Progenitor cell of endocrine pancreas (in vitro differentiated cells): Measurements from ENCODE around the gene APOBEC3H. TPM values are rescaled to one million over a fixed set of nuclear protein-coding genes. Genes with fewer than 3 reads are reported as not detected.
A peak's percentile ranks its signal among the peaks of the same experiment; 100 is the strongest.

Source experiments
- DNase-seq: peaks from one replicate; pipeline ENCODE4 v3.0.0; 2021; ENCODE audit warnings: low spot score; ENCODE audit not compliant: unreplicated experiment
- H3K27ac Mint-ChIP-seq: 2 replicates; pipeline ENCODE4 v1.8.0; 2021; ENCODE audit warnings: mild to moderate bottlenecking, moderate library complexity, mixed read lengths
- H3K27me3 Mint-ChIP-seq: 2 replicates; pipeline ENCODE4 v1.8.0; 2021; ENCODE audit warnings: mixed read lengths
- H3K36me3 Mint-ChIP-seq: 2 replicates; pipeline ENCODE4 v1.8.0; 2022; ENCODE audit warnings: mixed read lengths; ENCODE audit not compliant: insufficient read depth
- H3K4me1 Mint-ChIP-seq: 2 replicates; pipeline ENCODE4 v1.8.0; 2021; ENCODE audit warnings: low read depth, mixed read lengths
- H3K4me3 Mint-ChIP-seq: 2 replicates; pipeline ENCODE4 v1.8.0; 2021; ENCODE audit warnings: low read depth, mild to moderate bottlenecking, moderate library complexity, mixed read lengths
- H3K9me3 Mint-ChIP-seq: 2 replicates; pipeline ENCODE4 v1.8.0; 2021; ENCODE audit warnings: low read depth, mixed read lengths
- CTCF ChIP-seq: fragments of 200-600 bp; sonication (generic); IDR thresholded peaks from one replicate; pipeline ENCODE4 v1.5.0; 2021; ENCODE audit warnings: antibody characterized with exemption, mild to moderate bottlenecking; ENCODE audit not compliant: unreplicated experiment
- total RNA-seq: library from RNA; stranded (reverse); gene quantifications from 2 replicates; pipeline ENCODE4 v1.2.1, GENCODE V29; 2021

APOBEC3H gene
- total RNA-seq, 1 donor from 2014 or later = not detected

GRCh38 chr22:39103431-39103830 is 6.4 kb downstream of the APOBEC3H start:
- peaks cover 3% of the 10 kb centered on the region for H3K27me3 Mint-ChIP-seq
- H3K27ac Mint-ChIP-seq = no peak overlapping the region
- DNase-seq = no peak
- no peaks in the 10 kb centered on the region for H3K36me3 Mint-ChIP-seq
- H3K4me3 Mint-ChIP-seq = no peak overlapping the region
- no peaks in the 10 kb centered on the region for H3K4me1 Mint-ChIP-seq
- no peak for TF ChIP-seq CTCF
- no peaks in the 10 kb centered on the region for H3K9me3 Mint-ChIP-seq

- Mint-ChIP-seq H3K4me1 (peaks cover 6% of the 10 kb centered on the region), H3K36me3 (no peaks in the 10 kb centered on the region), H3K9me3 (no peaks in the 10 kb centered on the region), H3K27ac (no peak overlapping the region), H3K27me3 (no peaks in the 10 kb centered on the region), H3K4me3 (no peak overlapping the region)
- TF ChIP-seq CTCF = no peak
- DNase-seq = no peak
Observed at GRCh38 chr22:39106326-39106725, 9.3 kb downstream of the APOBEC3H start.

- Mint-ChIP-seq H3K4me1 (peaks cover 9% of the 10 kb centered on the region), H3K27ac (peak overlapping the region; percentile 62), H3K9me3 (no peaks in the 10 kb centered on the region)
Observed at GRCh38 chr22:39108487-39108886, 11.4 kb downstream of the APOBEC3H start.

GRCh38 chr22:39109361-39109760 is 12.3 kb downstream of the APOBEC3H start:
- H3K36me3 Mint-ChIP-seq = no peaks in the 10 kb centered on the region
- H3K9me3 Mint-ChIP-seq = no peaks in the 10 kb centered on the region
- peak overlapping the region; percentile 58 for H3K27ac Mint-ChIP-seq
- H3K4me3 Mint-ChIP-seq = no peak overlapping the region
- no peak for DNase-seq
- H3K27me3 Mint-ChIP-seq = no peaks in the 10 kb centered on the region
- TF ChIP-seq CTCF = no peak
- peaks cover 16% of the 10 kb centered on the region for H3K4me1 Mint-ChIP-seq

More at GRCh38 chr22:39108487-39108886, 11.4 kb downstream of the APOBEC3H start:
- no peaks in the 10 kb centered on the region for H3K36me3 Mint-ChIP-seq
- H3K4me3 Mint-ChIP-seq = no peak overlapping the region
- no peak for TF ChIP-seq CTCF
- DNase-seq = no peak
- H3K27me3 Mint-ChIP-seq = no peaks in the 10 kb centered on the region

GRCh38 chr22:39110631-39111561 is 13.9 kb downstream of the APOBEC3H start:
- DNase-seq = no peak
- no peak for TF ChIP-seq CTCF
- Mint-ChIP-seq H3K9me3 (no peaks in the 10 kb centered on the region), H3K36me3 (no peaks in the 10 kb centered on the region), H3K27me3 (peaks cover 3% of the 10 kb centered on the region), H3K4me3 (no peak overlapping the region), H3K4me1 (peaks cover 26% of the 10 kb centered on the region), H3K27ac (peak overlapping the region; percentile 96)
